ENCODE measurements around the gene SH2D6.
A peak's percentile ranks its signal among the peaks of the same experiment; 100 is the strongest.
"Not testable (repeated sequence)": the region's sequence is repeated elsewhere in the genome, so short reads cannot be mapped to it uniquely, and the experiment has no call there.

SH2D6 gene

GRCh38 chr2:85435220-85435958 lies 16.9 kb downstream of the SH2D6 start:
- Histone ChIP-seq H3K4me3 (ENCODE audit: extremely low read depth, insufficient read depth, low read length, poor library complexity, severe bottlenecking) (no peak overlapping the region), H3K27ac (ENCODE audit: low read depth, low read length, severe bottlenecking) (no peak overlapping the region), H3K4me1 (ENCODE audit: control insufficient read depth, insufficient read depth, low read length, poor library complexity, severe bottlenecking) (peaks cover 9% of the 10 kb centered on the region), H3K36me3 (ENCODE audit: control insufficient read depth, insufficient read depth, low read length) (no peaks in the 10 kb centered on the region), H3K9me3 (ENCODE audit: control insufficient read depth, low read length) (no peaks in the 10 kb centered on the region)
- WGBS, 2 experiments (ENCODE audit: insufficient coverage in 2 of 2): 96% methylated on average over 17 to 21 of the region's 21 CpGs

DNA sequence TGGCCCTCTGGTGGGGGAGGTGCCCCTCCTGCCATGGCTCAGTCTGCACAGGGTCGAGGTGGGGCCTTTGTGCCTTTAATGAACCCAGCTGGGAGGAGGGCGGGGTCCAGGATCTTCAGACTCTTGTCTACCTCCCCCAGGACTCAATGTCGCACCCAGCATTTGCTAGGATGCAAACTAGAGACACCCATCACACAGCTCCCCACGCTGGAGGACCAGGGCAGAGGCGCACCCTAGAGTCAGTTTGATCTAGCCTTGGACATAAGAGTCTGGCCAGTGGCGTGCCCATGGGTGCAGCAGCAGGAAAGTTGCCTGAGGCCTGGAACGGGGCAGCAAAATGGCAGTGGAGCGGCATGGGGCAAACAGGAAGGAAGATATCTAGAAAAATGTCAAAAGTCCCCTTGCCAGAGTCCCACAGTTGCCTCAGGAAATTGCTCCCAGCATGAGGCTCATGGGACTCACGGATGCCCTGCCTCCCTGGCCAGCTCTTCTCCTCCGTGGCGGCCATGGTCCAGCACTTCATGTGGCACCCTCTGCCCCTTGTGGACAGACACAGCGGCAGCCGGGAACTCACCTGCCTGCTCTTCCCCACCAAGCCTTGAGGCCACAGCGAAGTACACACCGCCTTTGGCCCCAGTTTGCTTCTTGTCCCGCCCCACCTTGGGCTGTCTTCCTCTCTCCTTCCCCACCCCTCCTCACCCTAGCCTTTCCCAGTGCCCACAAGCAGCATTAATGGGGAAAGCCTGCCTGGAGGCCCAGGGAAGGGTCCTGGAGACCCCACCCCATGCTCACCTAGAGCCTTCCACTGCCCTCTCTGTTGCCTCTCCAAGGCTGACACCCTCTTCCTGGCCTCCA lies 17.7 kb downstream of the SH2D6 start:
- no peak overlapping the region for H3K4me3 ChIP-seq (ENCODE audit: extremely low read depth, insufficient read depth, low read length, poor library complexity, severe bottlenecking)
- H3K9me3 ChIP-seq (ENCODE audit: control insufficient read depth, low read length): no peaks in the 10 kb centered on the region
- no peaks in the 10 kb centered on the region for H3K36me3 ChIP-seq (ENCODE audit: control insufficient read depth, insufficient read depth, low read length)
- H3K27ac ChIP-seq (ENCODE audit: low read depth, low read length, severe bottlenecking): no peak overlapping the region
- 92 to 94% methylated on average over 11 to 16 of the region's 16 CpGs for WGBS, 2 experiments (ENCODE audit: insufficient coverage in 2 of 2)
- H3K4me1 ChIP-seq (ENCODE audit: control insufficient read depth, insufficient read depth, low read length, poor library complexity, severe bottlenecking): peaks cover 9% of the 10 kb centered on the region

- Histone ChIP-seq H3K4me3 (ENCODE audit: extremely low read depth, insufficient read depth, low read length, poor library complexity, severe bottlenecking) (no peak overlapping the region), H3K9me3 (ENCODE audit: control insufficient read depth, low read length) (no peaks in the 10 kb centered on the region), H3K27ac (ENCODE audit: low read depth, low read length, severe bottlenecking) (no peak overlapping the region), H3K36me3 (ENCODE audit: control insufficient read depth, insufficient read depth, low read length) (no peaks in the 10 kb centered on the region), H3K4me1 (ENCODE audit: control insufficient read depth, insufficient read depth, low read length, poor library complexity, severe bottlenecking) (peaks cover 9% of the 10 kb centered on the region)
- 72% methylated on average over 5 to 8 of the region's 10 CpGs for WGBS, 2 experiments (ENCODE audit: insufficient coverage in 2 of 2)
Observed at GRCh38 chr2:85436836-85437487, 18.4 kb downstream of the SH2D6 start.

DNA sequence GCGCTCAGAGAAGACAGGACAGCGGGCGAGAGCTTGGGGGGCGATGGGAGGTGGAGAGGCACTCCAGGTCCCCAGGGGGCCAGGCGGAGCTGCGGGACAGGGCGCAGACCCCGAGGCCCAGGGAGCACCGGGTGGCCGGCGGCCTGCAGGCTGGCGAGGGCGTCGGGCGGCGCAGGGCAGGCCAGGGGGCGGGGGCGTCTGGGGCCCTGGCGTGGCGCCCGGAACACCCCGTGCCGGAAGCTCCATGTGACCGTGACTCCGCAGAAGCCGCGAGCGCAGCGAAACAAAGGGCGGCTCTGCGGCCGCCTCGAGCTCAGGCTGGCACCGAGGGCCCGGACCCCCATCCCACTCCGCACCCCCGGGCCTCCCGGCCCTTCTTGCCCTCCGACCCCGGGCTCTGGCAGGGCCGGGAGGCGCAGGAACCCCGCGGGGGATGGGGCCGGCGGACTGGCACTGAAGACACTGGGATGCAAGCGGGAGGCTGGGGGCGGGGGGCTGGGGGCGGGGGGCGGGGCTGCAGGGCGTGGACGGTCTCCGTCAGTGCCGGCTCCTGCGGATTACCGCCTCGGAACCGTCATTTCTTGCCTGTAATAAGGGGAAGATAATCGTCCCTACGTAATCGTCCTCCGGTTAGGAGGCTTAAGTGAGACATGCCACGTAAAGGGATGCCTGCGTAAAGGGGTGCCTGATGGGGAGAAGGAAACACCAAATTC lies 19.1 kb downstream of the SH2D6 start:
- peak overlapping the region; percentile 86 for H3K27ac ChIP-seq (ENCODE audit: low read depth, low read length, severe bottlenecking)
- H3K4me3 ChIP-seq (ENCODE audit: extremely low read depth, insufficient read depth, low read length, poor library complexity, severe bottlenecking): peak overlapping the region; percentile 21

DNA sequence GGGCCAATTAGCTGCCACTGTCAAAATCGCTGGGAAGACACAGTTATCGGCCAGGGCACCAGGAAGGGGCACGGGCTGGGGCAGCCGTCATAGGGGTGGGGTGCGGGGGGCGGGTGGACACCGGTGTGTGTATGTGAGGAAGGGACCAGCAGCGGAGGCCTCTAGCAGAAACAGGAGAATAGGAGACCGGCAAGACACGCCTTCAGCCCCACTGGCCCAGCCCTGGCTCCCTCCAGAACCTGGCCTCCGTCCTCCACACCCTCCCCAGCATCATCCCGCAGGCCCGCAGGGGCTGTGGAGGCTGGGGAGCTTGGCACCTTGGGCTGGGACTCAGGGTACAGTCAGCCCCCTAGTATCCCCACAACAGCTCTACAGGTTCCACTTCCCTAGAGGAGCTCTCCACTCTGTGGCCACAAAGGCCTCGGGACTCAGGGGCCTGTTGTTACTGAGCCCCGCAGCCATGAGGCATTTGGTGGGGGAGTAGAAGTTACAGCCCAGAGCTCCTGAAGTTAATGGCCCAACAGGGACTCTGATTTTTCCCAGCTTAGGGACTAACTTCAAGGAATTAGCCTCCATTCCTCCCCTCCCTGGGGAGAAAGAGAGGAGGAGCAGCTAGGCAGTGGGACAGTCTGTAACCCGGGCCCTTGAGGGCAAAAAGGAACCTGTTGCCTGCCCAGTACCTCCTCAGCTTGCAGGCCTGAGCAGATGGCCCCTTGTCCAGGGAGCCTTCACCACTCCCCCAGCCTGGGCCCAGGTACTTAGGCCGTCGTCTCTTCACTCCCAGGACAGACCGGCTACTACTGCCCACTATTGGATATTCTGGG lies 19.9 kb downstream of the SH2D6 start:
- H3K27ac ChIP-seq (ENCODE audit: low read depth, low read length, severe bottlenecking): peak overlapping the region; percentile 86
- H3K4me3 ChIP-seq (ENCODE audit: extremely low read depth, insufficient read depth, low read length, poor library complexity, severe bottlenecking): peak overlapping the region; percentile 21
- H3K9me3 ChIP-seq (ENCODE audit: control insufficient read depth, low read length): no peaks in the 10 kb centered on the region
- H3K4me1 ChIP-seq (ENCODE audit: control insufficient read depth, insufficient read depth, low read length, poor library complexity, severe bottlenecking): peaks cover 9% of the 10 kb centered on the region
- WGBS, 2 experiments (ENCODE audit: insufficient coverage in 2 of 2): 44 to 47% methylated on average over 3 to 15 of the region's 19 CpGs
- H3K36me3 ChIP-seq (ENCODE audit: control insufficient read depth, insufficient read depth, low read length): no peaks in the 10 kb centered on the region

More for the DNA sequence above, 19.1 kb downstream of the SH2D6 start:
- Histone ChIP-seq H3K36me3 (ENCODE audit: control insufficient read depth, insufficient read depth, low read length) (no peaks in the 10 kb centered on the region), H3K4me1 (ENCODE audit: control insufficient read depth, insufficient read depth, low read length, poor library complexity, severe bottlenecking) (peaks cover 9% of the 10 kb centered on the region), H3K9me3 (ENCODE audit: control insufficient read depth, low read length) (no peaks in the 10 kb centered on the region)
- WGBS, 2 experiments (ENCODE audit: insufficient coverage in 2 of 2): 5 to 9% methylated on average over 42 to 45 of the region's 64 CpGs

GRCh38 chr2:85439025-85439472 lies 20.5 kb downstream of the SH2D6 start:
- Histone ChIP-seq H3K27ac (ENCODE audit: low read depth, low read length, severe bottlenecking) (no peak overlapping the region), H3K4me1 (ENCODE audit: control insufficient read depth, insufficient read depth, low read length, poor library complexity, severe bottlenecking) (peaks cover 9% of the 10 kb centered on the region), H3K36me3 (ENCODE audit: control insufficient read depth, insufficient read depth, low read length) (no peaks in the 10 kb centered on the region), H3K4me3 (ENCODE audit: extremely low read depth, insufficient read depth, low read length, poor library complexity, severe bottlenecking) (no peak overlapping the region), H3K9me3 (ENCODE audit: control insufficient read depth, low read length) (no peaks in the 10 kb centered on the region)
- WGBS, 2 experiments (ENCODE audit: insufficient coverage in 2 of 2): 98% methylated on average over 4 to 5 of the region's 6 CpGs

- peaks cover 10% of the 10 kb centered on the region for H3K4me1 ChIP-seq (ENCODE audit: control insufficient read depth, insufficient read depth, low read length, poor library complexity, severe bottlenecking)
- H3K27ac ChIP-seq (ENCODE audit: low read depth, low read length, severe bottlenecking); H3K9me3 ChIP-seq (ENCODE audit: control insufficient read depth, low read length); H3K4me3 ChIP-seq (ENCODE audit: extremely low read depth, insufficient read depth, low read length, poor library complexity, severe bottlenecking); H3K36me3 ChIP-seq (ENCODE audit: control insufficient read depth, insufficient read depth, low read length): not testable (repeated sequence)
- 91 to 95% methylated on average over 4 to 7 of the region's 9 CpGs for WGBS, 2 experiments (ENCODE audit: insufficient coverage in 2 of 2)
Observed at GRCh38 chr2:85439569-85439968, 21.1 kb downstream of the SH2D6 start.

DNA sequence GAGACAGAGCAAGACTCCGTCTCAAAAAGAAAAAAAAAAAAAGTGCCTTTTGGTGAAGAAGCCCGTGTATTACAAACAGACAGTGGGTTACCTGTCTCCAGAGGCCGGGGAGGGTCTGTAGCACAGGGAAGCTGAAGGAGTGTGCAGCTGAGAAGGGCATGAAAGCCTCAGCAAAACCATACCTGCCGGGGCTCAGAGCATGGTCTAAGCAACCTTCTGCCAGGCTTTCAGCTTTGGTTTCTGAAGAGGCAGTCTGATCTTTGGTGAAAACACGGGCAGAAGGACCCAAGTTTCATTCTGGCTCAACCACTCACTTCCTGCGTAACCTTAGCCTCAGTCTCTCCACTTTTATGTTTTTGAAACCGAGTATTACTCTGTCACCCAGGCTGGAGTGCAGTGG lies 21.5 kb downstream of the SH2D6 start:
- H3K9me3 ChIP-seq (ENCODE audit: control insufficient read depth, low read length): no peaks in the 10 kb centered on the region
- 91 to 93% methylated on average over 7 of the region's 7 CpGs for WGBS, 2 experiments (ENCODE audit: insufficient coverage in 2 of 2)
- H3K36me3 ChIP-seq (ENCODE audit: control insufficient read depth, insufficient read depth, low read length): no peaks in the 10 kb centered on the region
- H3K4me3 ChIP-seq (ENCODE audit: extremely low read depth, insufficient read depth, low read length, poor library complexity, severe bottlenecking): no peak overlapping the region
- H3K4me1 ChIP-seq (ENCODE audit: control insufficient read depth, insufficient read depth, low read length, poor library complexity, severe bottlenecking): peaks cover 14% of the 10 kb centered on the region
- H3K27ac ChIP-seq (ENCODE audit: low read depth, low read length, severe bottlenecking): no peak overlapping the region

DNA sequence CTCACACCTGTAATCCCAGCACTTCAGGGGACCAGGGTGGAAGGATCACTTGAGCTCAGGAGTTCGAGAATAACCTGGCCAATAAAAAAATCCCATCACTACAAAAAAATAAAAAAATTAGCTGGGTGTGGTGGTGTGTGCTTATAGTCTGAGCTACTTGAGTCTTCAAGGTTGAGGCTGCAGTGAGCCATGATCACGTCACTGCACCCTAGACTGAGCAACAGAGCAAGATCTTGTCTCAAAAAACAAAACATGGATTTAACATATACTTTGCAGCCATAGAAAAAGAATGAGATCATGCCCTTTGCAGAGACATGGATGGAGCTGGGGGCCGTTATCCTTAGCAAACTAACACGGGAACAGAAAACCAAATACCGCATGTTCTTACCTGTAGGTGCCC lies 22.2 kb downstream of the SH2D6 start:
- Histone ChIP-seq H3K27ac (ENCODE audit: low read depth, low read length, severe bottlenecking) (no peak overlapping the region), H3K36me3 (ENCODE audit: control insufficient read depth, insufficient read depth, low read length) (no peaks in the 10 kb centered on the region), H3K4me1 (ENCODE audit: control insufficient read depth, insufficient read depth, low read length, poor library complexity, severe bottlenecking) (peaks cover 21% of the 10 kb centered on the region), H3K9me3 (ENCODE audit: control insufficient read depth, low read length) (no peaks in the 10 kb centered on the region), H3K4me3 (ENCODE audit: extremely low read depth, insufficient read depth, low read length, poor library complexity, severe bottlenecking) (no peak overlapping the region)
- WGBS, 2 experiments (ENCODE audit: insufficient coverage in 2 of 2): 92 to 95% methylated on average over 3 to 4 of the region's 5 CpGs

Data from mesodermal cell (in vitro differentiated cells).